GM18499 (cell line): ENCODE data around the gene LMX1B.

Experiments used
- ATAC-seq: cut with Tn5 transposase; IDR thresholded peaks from one replicate; pipeline ENCODE4 v1.9.1; 2021; ENCODE audit warnings: moderate number of reproducible peaks; ENCODE audit not compliant: insufficient read depth, unreplicated experiment

Gene LMX1B

DNA sequence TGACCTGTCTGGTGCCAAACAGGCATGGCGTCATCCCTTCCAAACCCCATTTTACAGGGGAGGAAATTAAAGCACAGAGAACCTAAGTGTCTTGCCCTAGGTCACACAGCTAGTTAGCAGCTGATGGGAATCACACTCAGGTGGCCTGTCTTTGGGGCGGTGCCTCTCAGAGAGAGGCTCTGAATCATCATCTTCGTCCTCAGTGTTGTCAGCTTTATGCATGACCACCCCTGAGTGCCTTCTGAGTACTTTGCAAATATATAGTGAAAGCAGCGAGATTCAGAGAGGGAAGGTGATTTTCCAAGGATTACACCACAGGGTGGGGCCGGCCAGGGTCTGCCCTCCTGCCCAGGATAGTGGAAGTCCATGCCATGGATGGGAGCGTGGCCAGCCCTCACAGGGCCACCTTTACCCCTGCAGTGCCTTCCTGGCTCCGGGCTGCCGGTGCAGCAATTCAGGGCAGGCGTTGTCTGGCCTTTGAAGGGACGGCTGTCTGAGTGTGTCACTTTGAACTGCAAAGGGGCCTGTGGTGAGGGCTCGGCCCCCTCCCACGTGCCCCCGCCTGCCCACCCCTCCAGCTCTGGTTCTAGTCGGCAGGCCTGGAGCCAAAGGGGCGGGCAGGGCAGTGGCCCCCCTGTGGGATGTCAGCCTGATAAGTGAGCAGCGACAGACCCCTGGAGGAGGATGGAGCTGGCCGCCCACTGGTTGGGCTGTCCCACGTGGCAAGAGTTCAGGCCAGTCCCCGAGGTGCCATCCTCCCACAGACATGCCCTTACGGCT, 16.9 kb downstream of the LMX1B start:
- no peak for ATAC-seq

DNA sequence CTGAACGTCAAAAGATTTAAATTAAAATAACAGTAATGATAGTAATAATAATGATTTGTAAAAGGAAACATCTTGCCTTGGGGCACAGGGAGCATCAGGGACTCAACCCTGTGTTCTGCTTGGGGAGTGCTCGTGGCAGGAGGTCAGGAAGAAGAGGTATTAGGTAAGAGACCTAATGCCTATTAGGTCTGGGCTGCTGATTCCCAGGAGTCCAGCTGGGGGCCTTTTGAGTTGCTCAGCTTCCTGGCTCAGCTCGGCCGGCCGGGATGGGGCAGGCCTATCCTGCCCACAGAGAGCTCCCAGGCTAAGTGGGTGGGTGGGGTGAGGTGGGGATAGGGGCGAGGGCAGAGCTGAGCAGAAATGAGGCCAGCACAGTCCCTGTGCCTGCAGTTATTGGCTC, 17.5 kb downstream of the LMX1B start:
- ATAC-seq = no peak

DNA sequence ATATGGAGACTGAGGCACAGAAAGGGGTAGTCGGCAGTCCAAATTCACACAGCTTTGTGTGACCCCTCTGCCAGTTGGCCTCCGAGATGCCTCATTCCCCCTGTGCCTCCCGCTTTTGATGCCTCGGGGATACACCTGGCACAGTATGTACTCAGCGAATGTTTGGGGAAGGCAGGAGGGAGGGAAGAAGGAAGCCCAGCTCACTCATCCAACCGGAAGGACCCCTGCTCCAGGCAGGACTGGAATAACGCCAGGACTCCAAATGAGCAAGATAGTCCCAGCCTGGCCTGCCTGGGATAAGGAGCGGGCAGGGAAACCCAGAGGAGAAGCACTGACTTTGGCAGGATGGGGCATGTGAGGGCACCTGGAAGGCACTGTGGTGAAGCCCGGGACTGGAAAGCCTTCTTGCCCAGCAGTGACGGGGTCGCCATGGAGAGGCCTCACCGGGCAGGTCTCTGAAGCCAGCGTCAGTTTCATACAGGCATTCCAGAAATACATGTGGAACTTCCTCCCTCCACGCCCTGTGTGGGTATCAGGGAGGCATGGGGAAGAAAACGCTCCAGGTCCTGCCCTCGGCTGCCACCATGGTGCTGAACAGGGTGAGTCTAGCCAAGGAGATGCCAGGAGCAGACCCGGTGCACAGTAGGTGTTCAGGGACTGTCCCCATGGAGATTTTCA, 20.3 kb downstream of the LMX1B start:
- no peak for ATAC-seq

DNA sequence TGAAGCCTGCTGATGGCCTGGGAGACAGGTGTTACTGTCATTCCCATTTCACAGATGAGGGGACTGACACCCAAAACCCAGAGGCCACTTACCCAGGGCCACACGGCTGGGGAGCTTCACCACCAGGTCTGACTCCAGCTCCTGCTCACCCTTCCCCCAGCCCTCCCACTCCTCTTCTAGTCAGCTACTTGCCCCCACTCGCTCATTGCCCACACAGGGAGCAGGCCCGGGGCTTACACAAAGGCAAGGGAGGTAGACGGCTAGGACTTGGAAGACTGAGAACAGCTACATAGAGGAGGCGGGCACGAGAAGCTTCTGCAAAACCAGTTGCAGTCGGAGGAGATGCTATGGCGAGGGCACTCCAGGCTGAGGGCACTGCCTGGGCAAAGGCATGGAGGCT, 21.3 kb downstream of the LMX1B start:
- ATAC-seq = no peak

DNA sequence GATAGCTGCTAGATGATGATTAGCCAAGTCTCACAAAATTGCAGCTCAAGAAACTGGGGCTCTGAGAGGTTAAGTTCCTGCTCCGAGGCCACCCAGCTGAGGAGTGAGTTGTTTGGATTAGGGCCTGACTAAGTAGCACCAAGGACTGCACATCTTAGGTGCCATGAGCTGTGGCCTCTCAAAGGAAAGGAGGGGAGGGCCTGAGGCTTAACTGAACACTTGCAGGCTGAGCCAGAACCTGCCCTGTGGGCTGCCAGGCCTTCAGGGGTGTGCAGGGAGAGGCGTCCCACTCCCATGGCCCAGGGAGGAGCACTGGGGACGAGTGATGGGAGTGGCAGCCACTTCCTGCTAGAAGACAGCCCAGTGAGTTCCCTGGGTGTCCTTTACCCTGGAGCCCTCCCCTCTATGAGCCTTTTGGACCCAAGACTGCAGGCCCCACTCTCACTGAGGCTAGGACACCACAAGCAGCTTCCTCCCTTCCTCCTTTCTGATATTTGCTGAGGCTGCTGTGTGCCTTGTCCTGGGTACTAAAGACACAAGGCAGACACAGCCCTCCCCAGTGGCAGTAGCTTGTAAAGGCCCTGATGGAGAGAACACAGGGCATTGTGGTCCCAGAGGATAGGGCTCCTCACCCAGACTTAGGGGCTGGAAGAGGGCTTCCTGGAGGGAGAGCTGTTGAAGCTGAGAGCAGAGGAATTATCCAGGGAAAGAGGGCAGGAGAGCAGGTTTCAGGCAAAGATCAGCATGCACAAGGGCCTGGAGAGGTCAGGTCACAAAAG, 22.1 kb downstream of the LMX1B start:
- no peak for ATAC-seq

DNA sequence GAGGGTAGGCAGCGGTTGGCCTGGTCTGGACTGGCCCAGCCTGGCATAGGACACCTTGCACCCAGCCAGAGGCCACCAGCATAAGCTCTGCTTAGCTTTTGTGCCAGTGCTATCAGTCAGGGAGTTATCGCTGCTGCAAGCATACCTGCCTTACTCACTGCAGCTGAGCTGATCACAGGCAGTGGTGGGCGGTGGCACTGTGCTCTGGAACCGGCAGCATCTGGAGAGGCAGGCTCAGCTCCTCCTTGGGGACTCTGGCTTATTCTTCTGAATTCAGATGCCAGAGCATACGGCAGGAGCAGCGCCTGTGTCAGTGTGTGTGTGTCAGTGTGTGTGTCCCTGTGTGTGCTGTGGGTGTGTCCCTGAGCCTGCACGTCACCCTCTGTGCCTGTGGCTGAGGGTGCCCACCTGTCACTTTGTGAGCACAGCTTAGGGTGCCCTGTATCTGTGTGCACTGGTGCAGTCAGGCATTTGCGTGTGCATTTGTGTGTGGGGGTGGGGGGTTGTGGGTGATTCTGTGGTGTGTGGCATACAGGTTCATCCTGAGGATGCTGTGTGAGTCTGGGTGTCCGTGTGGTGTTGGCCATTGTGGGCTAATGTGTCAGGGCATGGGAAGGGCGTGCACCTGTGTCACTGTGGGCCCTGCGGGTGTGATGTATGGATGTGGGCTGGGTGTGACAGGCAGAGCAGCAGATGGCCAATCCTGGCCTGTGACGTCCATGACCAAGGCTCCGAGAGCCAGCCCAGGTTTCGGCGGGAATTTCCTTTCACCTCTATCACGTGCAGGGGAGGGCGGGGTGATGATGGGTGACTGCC, 23.5 kb downstream of the LMX1B start:
- no peak for ATAC-seq

DNA sequence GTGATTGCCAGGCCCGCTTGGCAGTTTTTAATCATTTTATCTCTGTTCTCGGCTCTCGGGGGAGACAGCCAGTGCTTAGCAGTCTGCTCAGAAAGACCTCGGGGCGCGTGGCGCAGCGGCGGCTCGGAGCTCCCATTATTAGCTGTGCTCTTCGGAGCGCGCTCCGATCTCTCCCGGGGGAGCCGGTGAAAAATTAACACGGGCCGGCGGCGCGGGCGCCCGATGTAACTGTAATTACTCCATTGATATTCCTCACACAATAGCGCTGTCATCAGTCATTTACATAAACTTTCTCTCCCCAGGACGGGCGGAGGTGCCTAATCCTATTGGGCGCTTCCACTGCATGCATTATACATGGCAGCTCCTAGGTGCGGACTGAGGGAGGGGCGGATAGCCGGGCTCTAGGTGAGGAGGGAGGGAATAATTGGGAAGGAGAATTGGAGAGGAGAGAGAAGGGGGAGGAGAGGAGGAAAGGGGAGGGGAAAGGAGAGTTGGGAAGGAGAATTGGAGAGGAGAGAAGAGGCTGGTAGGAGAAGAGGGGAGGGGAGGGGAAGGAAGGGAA, 24.9 kb downstream of the LMX1B start:
- ATAC-seq = no peak

DNA sequence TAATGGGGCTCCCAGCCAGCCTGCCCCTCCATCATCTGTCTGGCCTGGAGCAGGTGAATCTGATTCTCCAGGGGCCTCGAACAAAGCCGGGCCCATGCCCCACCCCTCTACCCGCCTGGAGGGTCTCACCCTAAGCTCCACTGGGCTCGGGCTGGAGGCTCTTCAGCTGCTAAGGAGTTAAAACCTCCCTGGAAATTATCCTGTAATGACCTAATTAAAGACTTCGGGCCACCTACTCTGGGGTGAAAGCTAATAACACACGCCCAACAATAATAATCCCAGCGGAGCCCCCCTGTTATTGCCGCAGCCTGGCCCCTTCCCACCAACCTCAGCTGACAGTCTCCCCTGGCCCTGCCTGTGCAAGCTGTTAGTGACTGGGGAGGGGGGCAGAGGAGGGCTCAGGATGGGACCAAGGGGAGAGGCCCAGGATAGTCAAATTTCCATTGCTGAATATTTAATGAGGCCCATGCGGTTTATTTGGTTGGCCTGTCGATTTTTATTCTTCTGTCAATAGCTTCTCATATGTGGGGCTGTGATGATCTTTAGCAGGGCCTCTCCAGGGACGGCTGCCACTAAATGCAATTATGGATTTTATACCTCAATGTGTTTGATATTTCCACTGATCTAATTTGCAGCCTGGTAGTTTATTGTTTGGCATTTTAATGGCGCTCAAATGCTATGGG, 25.7 kb downstream of the LMX1B start:
- ATAC-seq = no peak

DNA sequence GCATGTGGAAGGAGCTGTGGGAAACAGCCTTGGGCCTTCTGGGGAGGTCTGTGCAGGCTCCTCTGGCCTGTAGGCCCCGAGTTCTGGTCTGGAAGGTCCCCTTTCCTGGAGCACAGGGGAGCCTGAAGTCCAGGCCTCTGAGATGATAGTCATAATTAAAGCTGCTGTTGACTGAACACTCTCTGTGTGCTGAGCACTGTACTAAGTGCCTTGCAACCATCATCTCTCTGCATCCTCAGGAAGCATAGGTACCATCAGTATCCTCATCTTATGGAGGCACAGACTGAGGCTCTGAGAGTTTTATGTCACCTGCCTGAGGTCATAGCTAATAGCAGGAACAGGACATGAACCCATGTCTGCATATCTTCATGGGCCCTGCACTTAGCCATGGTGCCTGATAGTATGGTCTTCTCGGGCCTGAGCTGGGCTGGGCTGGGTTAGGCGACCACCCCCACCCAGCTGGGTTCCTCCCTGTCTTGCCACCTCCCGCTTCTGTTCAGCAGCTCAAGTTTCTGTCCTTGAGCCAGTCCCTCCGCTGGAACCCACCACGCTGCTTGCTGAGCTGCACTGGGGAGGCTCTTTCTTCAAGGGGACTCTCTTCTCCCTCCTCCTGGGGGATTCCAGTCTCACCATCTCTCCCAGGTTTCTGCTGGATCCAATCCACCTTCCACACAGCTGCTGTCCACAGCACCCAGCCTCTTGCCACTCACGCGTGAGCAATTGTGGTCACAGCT, 27.6 kb downstream of the LMX1B start:
- ATAC-seq = no peak

DNA sequence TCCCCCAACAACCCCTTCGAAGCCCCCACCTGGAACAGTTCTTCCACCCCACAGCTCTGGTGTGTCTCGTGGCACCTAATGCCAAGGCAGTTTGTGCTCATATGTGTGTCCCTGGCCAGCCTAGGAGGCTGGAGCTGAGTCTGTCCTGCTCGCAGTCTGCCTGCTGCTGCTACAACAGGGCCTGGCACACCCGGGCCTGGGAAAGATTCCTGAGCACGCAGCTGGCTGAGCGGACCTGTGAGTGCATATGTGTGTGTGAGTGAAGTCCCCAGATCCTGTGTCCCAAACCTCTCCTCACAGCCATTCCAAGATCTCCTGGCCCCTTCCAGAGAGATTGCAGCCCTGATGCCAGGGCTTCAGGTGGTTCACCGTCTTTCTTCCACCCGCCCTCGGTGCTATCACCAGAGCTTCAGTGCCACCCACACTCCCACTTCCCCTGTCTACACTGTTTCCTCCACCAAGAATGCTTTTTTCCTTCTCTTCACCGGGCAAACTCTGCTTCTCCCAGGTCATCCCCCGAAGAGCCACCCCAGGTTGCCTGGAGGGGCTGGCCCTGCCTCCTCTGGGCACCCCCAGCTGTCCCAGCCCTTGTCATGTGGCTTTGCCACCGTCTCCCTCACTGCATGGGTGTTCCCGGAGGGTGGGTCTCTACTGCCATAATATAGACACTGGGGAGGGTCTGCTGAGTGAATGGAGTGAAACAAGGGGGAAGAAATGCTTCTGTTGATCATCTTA, 28.4 kb downstream of the LMX1B start:
- no peak for ATAC-seq

DNA sequence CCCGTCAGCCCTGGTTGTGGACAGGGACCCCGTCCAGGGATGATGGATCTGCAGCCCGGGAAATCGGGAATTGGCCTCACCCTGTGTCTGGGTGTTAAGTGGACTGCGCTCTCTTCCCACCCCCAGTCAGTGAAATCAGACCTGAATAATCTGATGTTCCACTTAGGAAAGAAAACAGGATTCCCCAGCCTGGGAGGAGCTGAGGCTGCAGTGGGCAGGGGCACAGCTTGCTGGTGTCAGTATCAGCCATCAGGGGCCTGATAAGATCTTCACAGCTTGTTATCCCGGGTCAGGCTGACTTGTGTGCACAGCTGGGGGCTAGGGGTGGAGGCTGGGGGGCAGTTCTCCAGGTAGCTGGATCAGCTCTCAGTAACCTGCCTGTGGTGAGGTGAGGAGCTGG, 29.1 kb downstream of the LMX1B start:
- no peak for ATAC-seq

DNA sequence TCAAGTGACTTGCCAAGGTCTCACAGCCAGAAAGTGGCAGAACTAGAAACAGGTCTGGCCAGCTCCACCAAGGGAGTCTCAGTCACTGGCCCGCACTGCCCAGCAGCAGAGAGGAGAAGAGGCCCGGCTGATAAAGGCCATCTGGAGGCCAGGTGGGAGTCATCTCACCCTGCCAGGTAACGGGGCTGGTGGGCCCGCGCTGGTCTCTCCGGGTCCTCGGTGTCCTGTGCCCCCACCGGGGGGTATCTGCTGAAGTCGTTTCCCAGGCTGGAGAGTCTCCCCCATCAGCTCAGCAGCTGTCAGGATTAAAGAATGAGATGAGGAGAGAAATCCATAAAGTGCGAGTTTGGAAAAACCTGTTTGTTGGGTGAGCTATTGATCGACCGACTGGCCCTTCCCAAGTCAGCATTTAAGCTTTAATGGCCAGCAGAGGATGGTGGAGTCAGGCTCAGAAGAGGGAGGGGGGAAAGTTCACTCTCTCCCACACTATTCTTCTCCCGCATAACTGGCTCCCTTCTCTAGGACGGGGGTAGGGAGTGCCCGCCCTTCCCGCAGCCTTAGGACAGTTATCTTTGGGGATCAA, 30.3 kb downstream of the LMX1B start:
- no peak for ATAC-seq

DNA sequence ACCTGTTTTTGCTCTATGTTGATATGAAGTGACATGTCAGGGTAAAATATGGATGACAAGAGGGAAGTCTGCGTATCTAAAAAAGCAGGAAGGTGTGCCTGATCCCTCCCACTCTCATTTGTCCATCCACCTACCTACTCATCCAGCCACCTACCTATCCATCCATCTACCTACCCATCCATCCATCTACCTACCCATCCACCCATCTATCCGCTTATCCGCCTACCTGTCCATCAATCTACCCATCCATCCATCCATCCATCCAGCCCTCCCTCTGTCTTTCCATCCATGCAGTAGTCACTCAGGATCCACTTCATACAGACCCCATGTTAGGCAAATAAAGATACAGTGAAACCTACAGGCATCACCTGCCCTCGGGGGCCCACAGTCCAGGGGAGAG, 32.4 kb downstream of the LMX1B start:
- no peak for ATAC-seq

DNA sequence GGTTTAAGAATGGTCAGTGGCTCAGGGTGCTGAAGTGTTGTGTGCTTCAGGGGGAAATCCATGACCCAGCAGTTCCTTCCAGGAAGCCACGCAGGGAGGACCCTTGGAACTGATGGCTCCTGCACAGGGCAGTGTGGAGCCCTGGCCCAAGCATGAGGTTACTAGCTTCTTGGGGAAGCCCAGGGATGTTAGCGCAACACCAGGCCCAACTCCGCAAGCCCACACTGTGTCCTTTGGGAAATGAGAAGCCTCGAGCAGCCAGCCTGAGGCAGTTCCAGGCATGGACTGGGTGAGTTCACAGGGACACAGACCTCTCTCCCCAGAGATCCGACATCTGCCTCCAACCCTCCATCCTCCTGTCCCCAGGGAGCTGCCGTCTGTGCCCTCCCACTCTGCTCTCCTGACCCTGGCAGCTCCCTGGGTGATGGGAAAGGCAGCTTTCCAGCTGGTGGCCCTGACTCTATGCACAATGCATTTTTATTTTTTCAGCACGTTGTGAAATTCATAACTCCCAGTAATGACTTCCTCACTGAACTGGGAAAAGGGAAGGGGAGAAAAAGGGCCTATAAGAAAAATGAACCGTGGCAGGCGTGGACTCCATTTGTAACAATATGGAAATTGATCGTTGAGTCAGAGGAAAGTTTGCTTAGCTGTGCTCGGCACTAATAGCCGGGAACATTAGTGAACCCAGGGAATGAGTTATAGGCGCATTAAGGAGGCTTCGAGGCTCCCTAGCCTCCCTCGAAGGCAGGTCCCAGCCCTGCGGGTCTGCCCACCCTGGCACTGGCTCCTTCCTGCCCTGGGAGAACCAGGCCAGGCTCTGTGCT, 34.1 kb downstream of the LMX1B start:
- ATAC-seq = no peak

DNA sequence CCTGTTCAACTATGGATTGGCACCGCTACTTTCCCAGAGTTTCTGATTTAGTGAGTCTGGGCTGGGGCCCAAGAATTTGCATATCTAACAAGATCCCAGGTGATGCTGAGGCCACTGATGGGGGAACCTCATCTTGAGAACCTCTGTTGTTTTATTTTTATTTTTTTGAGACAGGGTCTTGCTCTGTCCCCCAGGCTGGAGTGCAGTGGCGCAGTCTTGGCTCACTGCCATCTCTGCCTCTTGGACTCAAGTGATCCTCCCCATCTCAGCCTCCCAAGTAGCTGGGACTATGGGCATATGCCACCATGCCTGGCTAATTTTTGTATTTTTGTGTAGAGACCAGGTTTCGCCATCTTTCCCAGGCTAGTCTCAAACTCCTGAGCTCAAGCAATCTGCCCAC, 35.7 kb downstream of the LMX1B start:
- ATAC-seq = no peak

DNA sequence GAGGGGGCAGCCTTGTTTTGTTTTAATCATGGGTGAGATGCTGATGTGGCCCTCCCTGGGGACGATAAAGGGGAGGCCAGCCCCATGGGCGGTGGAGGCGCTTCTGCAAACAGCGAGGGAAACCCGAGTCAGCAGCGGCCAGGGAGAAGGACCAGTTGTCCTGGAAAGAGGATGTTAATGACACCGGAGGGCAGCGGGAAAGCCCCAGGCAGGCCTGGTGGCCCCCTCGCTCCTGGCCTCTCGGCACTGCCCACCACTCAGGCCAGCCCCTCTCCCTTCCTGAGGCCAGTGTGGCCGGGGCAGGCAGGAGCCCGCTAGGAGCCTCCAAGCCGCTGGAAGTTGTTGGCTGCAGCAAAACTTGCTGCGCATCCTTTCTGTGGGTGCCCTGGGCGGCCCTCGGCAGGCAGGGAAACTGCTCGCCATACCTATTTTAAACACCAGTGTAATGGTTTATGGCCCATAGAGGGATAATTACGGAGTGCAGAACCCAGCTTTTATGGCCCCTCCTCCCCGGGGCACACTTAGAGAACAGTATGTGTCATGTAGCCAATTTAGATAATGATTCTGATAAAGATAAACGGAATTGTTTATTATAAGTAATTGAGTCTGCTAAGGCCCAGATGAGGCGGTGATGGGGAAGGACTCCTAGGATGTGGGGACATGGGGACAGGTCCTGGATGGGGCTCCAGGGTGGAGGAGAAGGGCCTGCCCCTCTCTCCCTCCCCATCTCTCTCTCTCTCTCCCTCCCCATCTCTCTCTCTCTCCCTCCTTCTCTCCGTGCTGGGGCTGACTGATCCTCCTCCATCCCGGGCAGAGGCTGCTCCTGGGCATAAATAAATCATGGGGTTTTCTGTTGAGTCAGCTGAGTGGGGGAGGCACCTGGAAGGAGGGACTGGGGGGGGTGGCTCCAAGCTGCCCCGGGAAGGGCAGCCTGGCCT, 36.9 kb downstream of the LMX1B start:
- ATAC-seq = no peak
